Colonic mucosa (tissue), 4 donors: Measurements from ENCODE around the gene EFHC1. TPM values are rescaled to one million over a fixed set of nuclear protein-coding genes. Genes with fewer than 3 reads are reported as not detected.

Source experiments
- DNase-seq: peaks from one replicate; pipeline ENCODE4 v3.0.0-alpha.2; 2020
- H3K27ac ChIP-seq: fragments of 200-600 bp; one replicate; pipeline ENCODE4 v1.8.0; 2021
- H3K27me3 ChIP-seq: fragments of 200-600 bp; one replicate; pipeline ENCODE4 v1.8.0; 2021
- H3K36me3 ChIP-seq: fragments of 200-600 bp; one replicate; pipeline ENCODE4 v1.8.0; 2021
- H3K4me1 ChIP-seq: fragments of 200-600 bp; one replicate; pipeline ENCODE4 v1.8.0; 2021; ENCODE audit warnings: mild to moderate bottlenecking
- H3K4me3 ChIP-seq: fragments of 200-600 bp; one replicate; pipeline ENCODE4 v1.8.0; 2021
- H3K9ac ChIP-seq, 2 donors: one replicate each; pipeline ENCODE4 v1.7.0; 2013; ENCODE audit warnings: control low read depth in 2 of 2, low read depth in 2 of 2, low read length in 2 of 2
- H3K9me3 ChIP-seq: fragments of 200-600 bp; one replicate; pipeline ENCODE4 v1.8.0; 2021
- CTCF ChIP-seq: fragments of 200-600 bp; IDR thresholded peaks from one replicate; pipeline ENCODE4 v1.8.0; 2022; ENCODE audit warnings: antibody characterized with exemption, mild to moderate bottlenecking
- intact Hi-C: fragments of 100-400 bp; cut with DNase I; formaldehyde crosslinking; loops from one replicate; pipeline ENCODE4 v1.14.1; 2022
- total RNA-seq, 2 donors: library from RNA; stranded (reverse); fragmentation: NEBNext Ultra II Directional in 1 of 2; extraction: Animal tissue kit (Norgen Biotek cat#: 25700) in 1 of 2; gene quantifications; one replicate each; pipeline ENCODE4 v1.2.1, GENCODE V29; 2021
- donor health status: healthy.
- donor health status: DM: no; HTN: no; CAD: no.
- donor health status: DM: no; HTN: no; CAD: no.

The EFHC1 gene
- total RNA-seq, 2 donors from 2014 or later: 6.2 to 9.5 TPM

GRCh38 chr6:52511572-52512151, 91.5 kb downstream of the EFHC1 start:
- Histone ChIP-seq H3K9me3 (no peaks in the 10 kb centered on the region), H3K4me3 (no peak overlapping the region), H3K36me3 (peaks cover 4% of the 10 kb centered on the region), H3K27ac (peak overlapping the region; percentile 52), H3K4me1 (no peaks in the 10 kb centered on the region), H3K9ac (peak overlapping the region in 1 of 2 donors; percentile 13), H3K27me3 (no peaks in the 10 kb centered on the region)
- DNase-seq: no peak
- no peak for TF ChIP-seq CTCF
- intact Hi-C loops: no loop called here

- H3K4me1 ChIP-seq: no peaks in the 10 kb centered on the region
- peak overlapping the region; percentile 52 for H3K27ac ChIP-seq
- intact Hi-C loops: no loop called here
- no peaks in the 10 kb centered on the region for H3K27me3 ChIP-seq
- peak overlapping the region in 1 of 2 donors; percentile 26 for H3K9ac ChIP-seq
- no peaks in the 10 kb centered on the region for H3K9me3 ChIP-seq
- DNase-seq: no peak
- no peak for TF ChIP-seq CTCF
- peaks cover 4% of the 10 kb centered on the region for H3K36me3 ChIP-seq
- no peak overlapping the region for H3K4me3 ChIP-seq
Measured at GRCh38 chr6:52512199-52512598, 92.1 kb downstream of the EFHC1 start.

DNA sequence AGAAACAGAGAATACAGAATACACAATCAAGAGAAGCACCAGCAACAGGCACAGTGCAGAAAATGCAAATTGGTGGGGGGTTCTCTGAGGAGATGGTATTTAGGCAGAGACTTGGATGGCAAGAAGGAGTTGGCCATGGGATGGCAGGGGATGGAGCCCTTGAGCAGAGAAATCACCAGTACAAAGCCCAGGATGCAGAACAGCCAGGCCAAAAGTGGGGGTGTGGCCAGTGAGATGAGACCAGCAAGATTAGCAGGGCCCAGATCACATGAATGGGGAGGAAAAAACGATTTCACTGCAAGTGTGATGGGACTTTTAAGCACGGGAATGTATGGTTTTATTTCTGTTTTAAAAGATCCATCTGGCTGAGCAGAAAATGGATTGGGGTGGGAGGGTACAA, 93.3 kb downstream of the EFHC1 start:
- intact Hi-C loops: no loop called here

DNA sequence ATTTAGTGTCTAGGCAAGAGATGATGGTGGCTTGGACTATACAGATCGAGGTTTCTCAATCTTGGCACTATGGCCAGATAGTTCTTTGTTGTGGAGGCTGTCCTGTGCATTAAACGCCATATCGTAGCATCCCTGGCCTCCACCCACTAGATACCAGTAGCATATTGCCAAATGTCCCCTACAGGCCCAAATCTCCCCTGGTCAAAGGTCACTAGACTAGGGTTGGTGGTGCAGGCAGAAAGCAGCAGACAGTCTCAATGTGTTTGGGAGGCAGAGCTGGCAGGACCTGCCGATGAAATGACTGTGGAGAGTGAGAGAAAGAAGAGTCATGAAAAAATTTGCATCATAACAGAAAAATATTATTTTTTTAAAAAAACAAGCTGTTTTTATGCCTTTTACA, 93.8 kb downstream of the EFHC1 start:
- Histone ChIP-seq H3K4me1 (no peaks in the 10 kb centered on the region), H3K4me3 (no peak overlapping the region), H3K27me3 (no peaks in the 10 kb centered on the region), H3K9me3 (no peaks in the 10 kb centered on the region), H3K36me3 (peaks cover 4% of the 10 kb centered on the region), H3K9ac (no peak overlapping the region), H3K27ac (no peak overlapping the region)
- no peak for DNase-seq
- TF ChIP-seq CTCF: no peak
- intact Hi-C loops: no loop called here

More for the DNA sequence above, 93.3 kb downstream of the EFHC1 start:
- no peak for TF ChIP-seq CTCF
- Histone ChIP-seq H3K9me3 (no peaks in the 10 kb centered on the region), H3K9ac (no peak overlapping the region), H3K4me3 (no peak overlapping the region), H3K27me3 (no peaks in the 10 kb centered on the region), H3K36me3 (peaks cover 4% of the 10 kb centered on the region), H3K4me1 (no peaks in the 10 kb centered on the region), H3K27ac (no peak overlapping the region)
- DNase-seq: no peak

- no peak for TF ChIP-seq CTCF
- H3K27ac ChIP-seq: peak overlapping the region; percentile 13
- peak; percentile 33 for DNase-seq
- intact Hi-C loops: no loop called here
- no peaks in the 10 kb centered on the region for H3K4me1 ChIP-seq
- peaks cover 4% of the 10 kb centered on the region for H3K36me3 ChIP-seq
- no peaks in the 10 kb centered on the region for H3K27me3 ChIP-seq
- no peaks in the 10 kb centered on the region for H3K9me3 ChIP-seq
- no peak overlapping the region for H3K9ac ChIP-seq
- H3K4me3 ChIP-seq: no peak overlapping the region
Measured at GRCh38 chr6:52514514-52514913, 94.4 kb downstream of the EFHC1 start.
